K562 (cell line): ENCODE measurements around the gene TMEM88. TPM values are rescaled to one million over a fixed set of nuclear protein-coding genes. Genes with fewer than 3 reads are reported as not detected.
A peak's percentile ranks its signal among the peaks of the same experiment; 100 is the strongest.

Experiments
- HMG20B ChIP-seq: fragments of 250-450 bp; sonication (Bioruptor Pico); IDR thresholded peaks from 2 replicates; pipeline ENCODE4 v1.5.0; 2021; ENCODE audit warnings: mild to moderate bottlenecking
- MED1 ChIP-seq: sonication (generic); formaldehyde crosslinking; IDR thresholded peaks from 2 replicates; pipeline ENCODE4 v1.8.1; 2023; ENCODE audit warnings: missing genetic modification reagents, borderline replicate concordance
- PHB2 ChIP-seq: fragments of 450-650 bp; IDR thresholded peaks from 2 replicates; pipeline ENCODE4 v1.6.1; 2017; ENCODE audit warnings: low read depth
- REST ChIP-seq, 2 experiments: fragments of 450-650 bp; formaldehyde crosslinking in 1 of 2; IDR thresholded peaks; 2 replicates each; pipeline versions ENCODE4 v1.4.0 to v1.6.1; 2014 to 2020; ENCODE audit warnings: mild to moderate bottlenecking in 2 of 2, borderline replicate concordance in 1 of 2, low read depth in 1 of 2
- ZBTB40 ChIP-seq, 2 experiments: fragments of 450-650 bp in 1 of 2; sonication (generic) in 1 of 2; formaldehyde crosslinking in 1 of 2; IDR thresholded peaks; 2 replicates each; pipeline versions ENCODE4 v1.7.1 to v1.9.0; 2016 to 2022; ENCODE audit warnings: inconsistent platforms in 1 of 2, mild to moderate bottlenecking in 1 of 2, missing genetic modification reagents in 1 of 2
- polyA plus RNA-seq, 8 experiments: library from polyadenylated mRNA; depleted of rRNA in 4 of 8; stranded (reverse) in 5 of 8; unstranded in 3 of 8; fragments of >200 nt; fragmentation: Nextera tagmentation in 2 of 8; fragmentation: Illumina TruSeq in 1 of 8; extraction: Ambion mirVana in 2 of 8; extraction: Trizol in 1 of 8; gene quantifications; 2 replicates each; pipeline versions ENCODE4 v1.2.1 to v1.2.3, GENCODE V29; 2011 to 2014; ENCODE audit warnings: inconsistent platforms in 1 of 8, missing spikeins in 1 of 8
- total RNA-seq, 7 experiments: library from RNA; depleted of rRNA in 6 of 7; stranded (reverse); fragments of >200 nt in 6 of 7; fragmentation: Illumina TruSeq in 2 of 7; extraction: Trizol in 2 of 7; gene quantifications; 2 replicates each; pipeline versions ENCODE4 v1.2.1 to v1.2.3, GENCODE V29; 2011 to 2021; ENCODE audit warnings: low replicate concordance in 1 of 7

The TMEM88 gene
- total and polyA plus RNA-seq, 9 of the 15 experiments (the other 6 are each of a cell fraction or from before 2014, with no cell fraction given) = 0.10 to 1.4 (median 0.36) TPM; not detected in 3

GRCh38 chr17:7856011-7856810 lies 1.3 kb downstream of the TMEM88 start (continued):
- TF ChIP-seq ZBTB40 (IDR thresholded peaks at IDR 0.05) (peak; percentile 88), ZBTB40 (CRISPR knock-in tag; IDR thresholded peaks at IDR 0.05) (peak; percentile 89), MED1 (CRISPR knock-in tag) (no peak), HMG20B (CRISPR knock-in tag) (no peak), REST (IDR thresholded peaks at IDR 0.05; ENCODE audit: borderline replicate concordance) (no peak), REST (CRISPR knock-in tag; IDR thresholded peaks at IDR 0.05; ENCODE audit: low read depth) (no peak), PHB2 (no peak)
